Activated T-cell treated with anti-CD3 and anti-CD28 coated beads, Interleukin-2, amount 50 U/mL, for 72 hours (primary cell): ENCODE data around the gene APBA1. TPM values are rescaled to one million over a fixed set of nuclear protein-coding genes. Genes with fewer than 3 reads are reported as not detected.

Source experiments
- ATAC-seq, 2 donors: fragments of 150-1000 bp; cut with Tn5 transposase; replicated peaks in 1 of 2; 2 replicates each; pipeline ENCODE4 v1.10.0; 2021; ENCODE audit warnings: moderate library complexity in 2 of 2, mild to moderate bottlenecking in 1 of 2
- DNase-seq, 2 donors: peaks; one replicate each; pipeline ENCODE4 v3.0.0; 2021 to 2022; ENCODE audit warnings: mixed read lengths in 1 of 2
- H3K27ac Mint-ChIP-seq: one replicate; pipeline ENCODE4 v1.8.0; 2022; ENCODE audit warnings: mild to moderate bottlenecking, moderate library complexity, mixed read lengths
- H3K27me3 Mint-ChIP-seq: one replicate; pipeline ENCODE4 v1.8.0; 2022; ENCODE audit warnings: low read depth, mixed read lengths
- H3K36me3 Mint-ChIP-seq, 2 donors: one replicate each; pipeline ENCODE4 v1.8.0; 2022; ENCODE audit warnings: mixed read lengths in 2 of 2, mild to moderate bottlenecking in 1 of 2; ENCODE audit not compliant: insufficient read depth in 2 of 2
- H3K4me1 Mint-ChIP-seq: one replicate; pipeline ENCODE4 v1.8.0; 2022; ENCODE audit warnings: low read depth, mixed read lengths
- H3K4me3 Mint-ChIP-seq, 2 donors: one replicate each; pipeline ENCODE4 v1.8.0; 2022; ENCODE audit warnings: mild to moderate bottlenecking in 2 of 2, mixed read lengths in 2 of 2, moderate library complexity in 2 of 2
- H3K9me3 Mint-ChIP-seq, 2 donors: one replicate each; pipeline ENCODE4 v1.8.0; 2022; ENCODE audit warnings: mixed read lengths in 2 of 2
- total RNA-seq, 2 donors: library from RNA; stranded (reverse); gene quantifications; one replicate each; pipeline ENCODE4 v1.2.3, GENCODE V29; 2022

The APBA1 gene
- total RNA-seq, 2 donors from 2014 or later: 0.74 to 1.2 TPM

DNA sequence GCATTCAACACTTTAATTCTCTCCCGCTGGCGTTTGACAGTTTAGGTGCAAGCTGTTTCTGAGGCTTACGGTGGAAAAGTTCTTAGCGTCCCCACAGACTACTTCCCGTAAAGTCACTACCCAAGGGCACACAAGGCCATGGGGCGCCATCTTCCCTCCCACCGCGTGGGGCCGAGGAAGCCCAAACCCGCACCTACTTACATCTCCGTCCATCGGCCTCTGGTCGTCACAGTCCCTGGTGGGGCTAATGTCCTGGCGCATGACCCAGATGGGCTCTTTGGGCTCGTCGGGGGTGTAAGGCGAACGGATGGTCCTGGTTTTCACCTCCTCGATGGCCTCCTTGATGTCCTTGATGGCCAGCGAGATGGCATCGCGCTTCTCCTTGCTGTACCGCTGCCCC, 156.4 kb downstream of the APBA1 start:
- ATAC-seq: no peak
- peaks cover 4% of the 10 kb centered on the region for H3K27me3 Mint-ChIP-seq
- no peak overlapping the region for H3K4me3 Mint-ChIP-seq
- H3K9me3 Mint-ChIP-seq: peaks cover 2 to 7% of the 10 kb centered on the region in 2 donors
- H3K27ac Mint-ChIP-seq: no peak overlapping the region
- DNase-seq: no peak
- H3K4me1 Mint-ChIP-seq: no peaks in the 10 kb centered on the region
- H3K36me3 Mint-ChIP-seq: peaks cover 0 to 3% of the 10 kb centered on the region in 2 donors

DNA sequence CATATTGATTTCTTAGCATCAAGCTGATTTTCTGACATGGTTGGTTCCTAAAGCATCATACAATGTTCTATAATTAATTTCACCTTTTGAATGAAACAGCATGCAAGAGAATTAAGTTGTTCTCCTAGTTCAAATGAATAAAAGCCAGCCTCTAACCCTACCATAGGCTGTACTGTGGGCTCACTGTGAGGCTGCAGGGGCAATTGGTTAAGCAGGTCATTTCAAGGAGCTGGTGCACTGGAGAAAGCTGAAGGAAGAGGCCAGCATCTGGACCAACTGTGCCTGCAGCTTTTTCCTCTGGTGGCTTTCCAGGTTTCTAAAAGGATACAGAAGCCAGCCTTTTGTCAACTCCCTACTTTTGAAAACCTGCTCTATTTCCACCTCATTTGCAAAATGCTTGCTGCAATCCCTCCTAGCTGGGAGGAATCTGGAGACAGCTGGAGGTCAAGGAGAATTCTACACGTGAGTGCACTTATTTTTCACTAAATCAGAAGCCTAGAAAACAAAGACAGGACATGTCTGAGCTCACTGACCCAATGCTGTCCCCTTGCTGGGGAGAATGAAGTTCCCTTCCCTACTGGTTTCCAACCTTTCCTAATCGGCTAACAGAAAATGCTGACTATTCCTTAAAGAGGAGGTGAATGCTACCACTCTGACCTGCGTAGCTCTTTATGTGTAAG, 158.9 kb downstream of the APBA1 start:
- Mint-ChIP-seq H3K27me3 (no peaks in the 10 kb centered on the region), H3K9me3 (peaks cover 2 to 7% of the 10 kb centered on the region in 2 donors), H3K4me3 (no peak overlapping the region), H3K36me3 (peaks cover 0 to 3% of the 10 kb centered on the region in 2 donors), H3K4me1 (no peaks in the 10 kb centered on the region), H3K27ac (no peak overlapping the region)
- no peak for DNase-seq
- ATAC-seq: no peak

GRCh38 chr9:69504058-69504457, 168.1 kb downstream of the APBA1 start:
- Mint-ChIP-seq H3K4me3 (no peak overlapping the region), H3K27me3 (no peaks in the 10 kb centered on the region), H3K27ac (no peak overlapping the region), H3K36me3 (peaks cover 0 to 3% of the 10 kb centered on the region in 2 donors), H3K4me1 (no peaks in the 10 kb centered on the region), H3K9me3 (no peaks in the 10 kb centered on the region)
- DNase-seq: no peak
- ATAC-seq: no peak

- no peaks in the 10 kb centered on the region for H3K27me3 Mint-ChIP-seq
- ATAC-seq (no peak), DNase-seq (no peak)
- no peaks in the 10 kb centered on the region for H3K9me3 Mint-ChIP-seq
- H3K4me1 Mint-ChIP-seq: no peaks in the 10 kb centered on the region
- H3K36me3 Mint-ChIP-seq: peaks cover 0 to 3% of the 10 kb centered on the region in 2 donors
- H3K27ac Mint-ChIP-seq: no peak overlapping the region
- peak overlapping the region in 1 of 2 donors; percentile 35 for H3K4me3 Mint-ChIP-seq
Observed at GRCh38 chr9:69502671-69503301, 169.4 kb downstream of the APBA1 start.

- DNase-seq (no peak), ATAC-seq (no peak)
- no peaks in the 10 kb centered on the region for H3K27me3 Mint-ChIP-seq
- H3K4me1 Mint-ChIP-seq: peaks cover 6% of the 10 kb centered on the region
- H3K9me3 Mint-ChIP-seq: no peaks in the 10 kb centered on the region
- H3K27ac Mint-ChIP-seq: no peak overlapping the region
- peaks cover 0 to 3% of the 10 kb centered on the region in 2 donors for H3K36me3 Mint-ChIP-seq
- no peak overlapping the region for H3K4me3 Mint-ChIP-seq
Observed at GRCh38 chr9:69500896-69501295, 171.3 kb downstream of the APBA1 start.

DNA sequence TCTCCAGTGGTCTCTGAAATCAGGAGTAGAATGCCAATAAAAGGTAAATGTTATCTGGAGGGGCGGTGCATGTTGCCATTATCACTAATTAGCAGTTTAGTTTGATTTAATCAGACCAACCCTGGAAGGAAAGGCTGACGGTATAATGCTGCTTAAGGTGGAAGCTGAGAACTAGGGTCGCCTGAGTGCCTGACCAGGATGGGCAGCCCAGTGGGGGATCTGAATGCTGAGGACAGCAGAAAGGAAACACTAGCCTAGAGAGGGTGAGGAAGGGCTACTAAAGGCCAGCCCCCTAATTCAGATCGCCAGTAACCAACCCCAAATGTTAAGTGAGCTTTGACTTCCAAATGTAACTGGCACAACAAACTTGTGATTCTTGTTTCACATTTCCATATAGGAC, 172.2 kb downstream of the APBA1 start:
- DNase-seq (no peak), ATAC-seq (no peak)
- Mint-ChIP-seq H3K4me1 (peaks cover 6% of the 10 kb centered on the region), H3K9me3 (no peaks in the 10 kb centered on the region), H3K4me3 (no peak overlapping the region), H3K27me3 (no peaks in the 10 kb centered on the region), H3K36me3 (no peaks in the 10 kb centered on the region), H3K27ac (no peak overlapping the region)

GRCh38 chr9:69499407-69499806, 172.8 kb downstream of the APBA1 start:
- Mint-ChIP-seq H3K9me3 (no peaks in the 10 kb centered on the region), H3K4me3 (no peak overlapping the region), H3K27me3 (no peaks in the 10 kb centered on the region), H3K27ac (no peak overlapping the region), H3K4me1 (peaks cover 6% of the 10 kb centered on the region), H3K36me3 (no peaks in the 10 kb centered on the region)
- ATAC-seq (no peak), DNase-seq (no peak)

GRCh38 chr9:69498470-69498869, 173.7 kb downstream of the APBA1 start:
- H3K4me3 Mint-ChIP-seq: no peak overlapping the region
- no peak for DNase-seq

DNA sequence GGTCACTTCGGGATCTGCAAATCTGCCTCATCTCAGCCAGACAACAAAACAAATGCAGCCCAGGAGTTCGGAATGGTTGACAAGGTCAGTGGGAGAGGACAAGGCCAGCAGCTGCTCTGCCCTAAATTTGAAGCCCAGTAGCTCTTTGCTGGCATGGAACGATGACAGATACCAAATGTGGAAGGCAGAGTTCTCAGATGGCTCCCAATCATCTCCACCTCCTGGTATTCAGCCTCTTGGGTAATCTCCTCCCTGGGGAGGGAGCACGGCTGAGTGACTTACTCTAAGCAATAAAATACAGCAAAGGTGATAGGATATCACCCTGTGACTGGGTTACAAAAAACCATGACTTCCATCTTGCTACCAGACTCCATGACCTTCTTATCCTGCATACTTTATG, 174.4 kb downstream of the APBA1 start:
- ATAC-seq: no peak
- no peak overlapping the region for H3K4me3 Mint-ChIP-seq
- H3K27ac Mint-ChIP-seq: no peak overlapping the region
- no peak for DNase-seq
- peaks cover 6% of the 10 kb centered on the region for H3K4me1 Mint-ChIP-seq
- H3K27me3 Mint-ChIP-seq: no peaks in the 10 kb centered on the region
- no peaks in the 10 kb centered on the region for H3K36me3 Mint-ChIP-seq
- H3K9me3 Mint-ChIP-seq: no peaks in the 10 kb centered on the region

More at GRCh38 chr9:69498470-69498869, 173.7 kb downstream of the APBA1 start:
- H3K4me1 Mint-ChIP-seq: peaks cover 6% of the 10 kb centered on the region
- no peak for ATAC-seq
- no peaks in the 10 kb centered on the region for H3K27me3 Mint-ChIP-seq
- no peak overlapping the region for H3K27ac Mint-ChIP-seq
- H3K36me3 Mint-ChIP-seq: no peaks in the 10 kb centered on the region
- no peaks in the 10 kb centered on the region for H3K9me3 Mint-ChIP-seq

DNA sequence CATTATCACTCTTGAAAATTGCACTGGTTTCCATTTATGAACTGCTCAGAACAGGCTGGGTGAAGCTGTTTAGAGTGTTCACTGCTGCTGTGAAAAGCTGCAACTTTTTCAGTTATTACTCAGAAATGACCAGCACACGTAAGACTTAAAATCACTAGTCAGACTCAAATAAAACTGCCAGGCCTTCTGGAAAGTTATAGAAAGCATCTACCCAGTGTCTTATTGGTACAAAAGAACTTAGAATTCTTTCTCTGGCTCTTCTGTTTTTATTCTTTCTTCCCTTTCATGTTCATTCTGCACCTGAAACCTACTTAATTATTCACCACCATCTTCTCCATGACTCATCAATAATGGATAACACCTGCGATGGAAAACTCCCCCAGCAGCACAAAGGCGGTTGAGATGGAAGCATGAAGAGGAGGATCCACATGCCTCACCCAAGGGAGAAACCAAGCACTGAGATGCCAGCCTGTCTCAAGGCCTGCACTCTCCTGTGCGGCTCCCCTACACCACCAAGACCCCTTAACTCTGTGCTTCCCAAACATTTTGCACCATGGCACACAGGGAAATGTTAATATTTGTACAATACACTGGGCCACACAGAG, 175.2 kb downstream of the APBA1 start:
- no peaks in the 10 kb centered on the region for H3K36me3 Mint-ChIP-seq
- peak in 1 of 2 donors; percentile 42 for ATAC-seq
- H3K27ac Mint-ChIP-seq: no peak overlapping the region
- H3K9me3 Mint-ChIP-seq: no peaks in the 10 kb centered on the region
- DNase-seq: no peak
- no peak overlapping the region for H3K4me3 Mint-ChIP-seq
- peaks cover 6% of the 10 kb centered on the region for H3K4me1 Mint-ChIP-seq
- no peaks in the 10 kb centered on the region for H3K27me3 Mint-ChIP-seq

DNA sequence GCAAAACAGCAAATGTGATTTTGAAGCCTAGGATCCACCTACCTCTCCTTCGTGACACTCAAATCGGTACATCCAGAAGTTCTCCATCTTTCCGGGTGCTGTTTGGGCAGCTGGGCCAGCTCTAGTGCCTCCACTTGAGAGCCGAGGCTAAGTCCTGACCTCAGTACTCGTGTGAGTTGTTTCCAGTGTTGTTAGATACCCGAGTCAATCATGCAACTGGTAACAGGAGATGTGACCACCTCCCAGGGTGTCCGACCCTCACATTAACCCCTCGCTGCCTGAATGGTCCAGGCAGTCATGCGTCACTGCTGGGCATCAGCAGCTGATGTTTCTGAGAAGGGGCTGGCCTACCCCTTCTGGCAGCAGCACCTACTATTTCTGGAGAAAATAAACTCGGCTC, 176.9 kb downstream of the APBA1 start:
- Mint-ChIP-seq H3K27ac (no peak overlapping the region), H3K4me3 (no peak overlapping the region), H3K36me3 (no peaks in the 10 kb centered on the region), H3K9me3 (no peaks in the 10 kb centered on the region), H3K4me1 (peaks cover 6% of the 10 kb centered on the region), H3K27me3 (no peaks in the 10 kb centered on the region)
- DNase-seq (no peak), ATAC-seq (no peak)

GRCh38 chr9:69494763-69495162, 177.4 kb downstream of the APBA1 start:
- no peak overlapping the region for H3K4me3 Mint-ChIP-seq
- H3K27me3 Mint-ChIP-seq: no peaks in the 10 kb centered on the region
- no peak overlapping the region for H3K27ac Mint-ChIP-seq
- H3K4me1 Mint-ChIP-seq: peaks cover 6% of the 10 kb centered on the region
- no peaks in the 10 kb centered on the region for H3K36me3 Mint-ChIP-seq
- ATAC-seq (no peak), DNase-seq (no peak)
- H3K9me3 Mint-ChIP-seq: no peaks in the 10 kb centered on the region

GRCh38 chr9:69494208-69494607, 178.0 kb downstream of the APBA1 start:
- Mint-ChIP-seq H3K36me3 (no peaks in the 10 kb centered on the region), H3K27me3 (no peaks in the 10 kb centered on the region), H3K27ac (no peak overlapping the region), H3K4me1 (peaks cover 6% of the 10 kb centered on the region), H3K4me3 (no peak overlapping the region), H3K9me3 (no peaks in the 10 kb centered on the region)
- DNase-seq: no peak
- ATAC-seq: no peak
